H1 (cell line): Measurements from ENCODE around the gene MBNL3. TPM values are rescaled to one million over a fixed set of nuclear protein-coding genes. Genes with fewer than 3 reads are reported as not detected.

Source experiments
- CTCF ChIA-PET: fragments of 300-600 bp; sonication (Branson Sonifier 250); formaldehyde crosslinking; loops from one replicate; lab custom pipeline; 2021; ENCODE audit not compliant: partially characterized antibody; lab: Charles Lee
- POLR2A ChIA-PET: fragments of 300-600 bp; sonication (Branson Sonifier 250); formaldehyde crosslinking; loops from one replicate; lab custom pipeline; 2021; ENCODE audit warnings: inconsistent platforms; ENCODE audit not compliant: partially characterized antibody; lab: Charles Lee
- DNase-seq, 2 experiments: peaks; one replicate each; pipeline versions ENCODE4 v3.0.0 to v3.0.0-alpha.2; 2010 to 2022; ENCODE audit warnings: low spot score in 2 of 2, low read depth in 1 of 2, mixed read lengths in 1 of 2
- FAIRE-seq: peaks from 2 replicates; lab custom pipeline; 2011; peaks lifted over from hg19 to GRCh38; lab: Jason Lieb, UNC
- H2AFZ ChIP-seq: 2 replicates; pipeline ENCODE4 v1.8.1; 2012; ENCODE audit warnings: low read length, inconsistent platforms
- H2AK5ac ChIP-seq: 2 replicates; pipeline ENCODE4 v1.6.1; 2013; ENCODE audit warnings: low read depth, low read length
- H2BK120ac ChIP-seq: replicated peaks from 2 replicates; pipeline ENCODE3; 2013; ENCODE audit warnings: low read depth, low read length, inconsistent platforms
- H2BK12ac ChIP-seq: 2 replicates; pipeline ENCODE4 v1.6.1; 2013; ENCODE audit warnings: low read depth, low read length
- H2BK15ac ChIP-seq: 2 replicates; pipeline ENCODE4 v1.6.1; 2013; ENCODE audit warnings: low read length
- H2BK20ac ChIP-seq: 2 replicates; pipeline ENCODE4 v1.6.1; 2013; ENCODE audit warnings: low read length
- H2BK5ac ChIP-seq: 2 replicates; pipeline ENCODE4 v1.6.1; 2013; ENCODE audit warnings: low read depth, low read length
- H3K14ac ChIP-seq: 2 replicates; pipeline ENCODE4 v1.6.1; 2013; ENCODE audit warnings: inconsistent platforms; ENCODE audit not compliant: insufficient read length
- H3K18ac ChIP-seq: 2 replicates; pipeline ENCODE4 v1.6.1; 2013; ENCODE audit warnings: low read length; ENCODE audit errors: extremely low read depth
- H3K23ac ChIP-seq: 2 replicates; pipeline ENCODE4 v1.6.1; 2013; ENCODE audit warnings: inconsistent platforms; ENCODE audit not compliant: insufficient read length
- H3K23me2 ChIP-seq: 2 replicates; pipeline ENCODE4 v1.6.1; 2013; ENCODE audit warnings: low read depth, low read length
- H3K27ac ChIP-seq: 2 replicates; pipeline ENCODE4 v1.6.1; 2011; ENCODE audit warnings: low read depth, low read length, inconsistent platforms
- H3K27me3 ChIP-seq, 4 experiments: replicated peaks in 1 of 4; 1 replicate in 1 of 4; 2 replicates in 3 of 4; pipeline versions ENCODE4 v1.6.1 to v1.8.1; 2011 to 2013; ENCODE audit warnings: low read length in 3 of 4, mild to moderate bottlenecking in 3 of 4, inconsistent platforms in 2 of 4, mixed read lengths in 2 of 4, moderate library complexity in 1 of 4; ENCODE audit not compliant: control insufficient read depth in 3 of 4, insufficient read depth in 3 of 4; ENCODE audit errors: extremely low read depth in 1 of 4
- H3K36me3 ChIP-seq, 4 experiments: 2 replicates each; pipeline versions ENCODE4 v1.6.1 to v1.8.1; 2011 to 2013; ENCODE audit warnings: mild to moderate bottlenecking in 4 of 4, low read length in 3 of 4, moderate library complexity in 2 of 4, control low read depth in 1 of 4, inconsistent platforms in 1 of 4; ENCODE audit not compliant: insufficient read depth in 4 of 4, control insufficient read depth in 2 of 4
- H3K4ac ChIP-seq: replicated peaks from 2 replicates; pipeline ENCODE3; 2013; ENCODE audit warnings: low read length, low read depth, mixed read lengths, inconsistent platforms; ENCODE audit not compliant: insufficient read length
- H3K4me1 ChIP-seq, 4 experiments: replicated peaks in 1 of 4; 1 replicate in 1 of 4; 2 replicates in 3 of 4; pipeline versions ENCODE4 v1.6.1 to v1.8.1; 2011 to 2013; ENCODE audit warnings: low read length in 3 of 4, inconsistent platforms in 2 of 4, mixed read lengths in 1 of 4; ENCODE audit not compliant: insufficient read depth in 4 of 4, control insufficient read depth in 3 of 4
- H3K4me2 ChIP-seq, 2 experiments: 2 replicates each; pipeline versions ENCODE4 v1.6.1 to v1.8.1; 2011 to 2013; ENCODE audit warnings: low read depth in 2 of 2, low read length in 2 of 2, control low read depth in 1 of 2, inconsistent platforms in 1 of 2, mild to moderate bottlenecking in 1 of 2; ENCODE audit not compliant: insufficient read depth in 1 of 2
- H3K4me3 ChIP-seq, 4 experiments: fragments of 200-600, 300-600 bp in 1 of 4; sonication (generic), shearing (Covaris generic), sonication (Bioruptor Twin) in 1 of 4; 2 replicates each; pipeline versions ENCODE4 v1.5.1 to v1.8.1; 2011 to 2016; ENCODE audit warnings: low read length in 4 of 4, low read depth in 3 of 4, control low read depth in 2 of 4, inconsistent platforms in 2 of 4, mild to moderate bottlenecking in 2 of 4, mixed read lengths in 1 of 4, moderate library complexity in 1 of 4; ENCODE audit not compliant: insufficient read depth in 2 of 4; ENCODE audit errors: extremely low read depth in 1 of 4
- H3K56ac ChIP-seq: replicated peaks from 2 replicates; pipeline ENCODE3; 2013; ENCODE audit warnings: low read depth, mild to moderate bottlenecking, mixed read lengths, low read length, inconsistent platforms; ENCODE audit not compliant: insufficient read length
- H3K79me1 ChIP-seq: 2 replicates; pipeline ENCODE4 v1.6.1; 2013; ENCODE audit warnings: low read depth, low read length, control low read depth
- H3K79me2 ChIP-seq, 2 experiments: 2 replicates each; pipeline versions ENCODE4 v1.6.1 to v1.8.1; 2012 to 2013; ENCODE audit warnings: low read length in 2 of 2, mild to moderate bottlenecking in 2 of 2, inconsistent platforms in 1 of 2; ENCODE audit not compliant: insufficient read depth in 2 of 2, control insufficient read depth in 1 of 2
- H3K9ac ChIP-seq, 4 experiments: replicated peaks in 1 of 4; 1 replicate in 1 of 4; 2 replicates in 3 of 4; pipeline versions ENCODE4 v1.6.1 to v1.8.1; 2011 to 2013; ENCODE audit warnings: low read depth in 3 of 4, low read length in 3 of 4, control low read depth in 2 of 4, mild to moderate bottlenecking in 2 of 4, moderate library complexity in 2 of 4, inconsistent platforms in 1 of 4; ENCODE audit errors: extremely low read depth in 1 of 4
- H3K9me3 ChIP-seq, 2 experiments: 2 replicates each; pipeline versions ENCODE4 v1.6.1 to v1.8.1; 2012 to 2013; ENCODE audit warnings: mild to moderate bottlenecking in 2 of 2, moderate library complexity in 2 of 2, control low read depth in 1 of 2, inconsistent platforms in 1 of 2, low read depth in 1 of 2, low read length in 1 of 2, mixed read lengths in 1 of 2; ENCODE audit not compliant: insufficient read depth in 2 of 2
- H4K20me1 ChIP-seq, 2 experiments: replicated peaks in 1 of 2; 2 replicates each; pipeline versions ENCODE3 to v1.8.1; 2011 to 2013; ENCODE audit warnings: inconsistent platforms in 2 of 2, low read length in 2 of 2, mild to moderate bottlenecking in 1 of 2; ENCODE audit not compliant: insufficient read depth in 2 of 2, control insufficient read depth in 1 of 2
- H4K5ac ChIP-seq: 2 replicates; pipeline ENCODE4 v1.6.1; 2013; ENCODE audit warnings: low read length, low read depth, mixed read lengths, inconsistent platforms; ENCODE audit not compliant: insufficient read length
- H4K8ac ChIP-seq: 2 replicates; pipeline ENCODE4 v1.8.0; 2013; ENCODE audit warnings: mild to moderate bottlenecking, moderate library complexity, low read length, inconsistent platforms; ENCODE audit not compliant: insufficient read depth; ENCODE audit errors: extremely low read depth
- H4K91ac ChIP-seq: replicated peaks from 2 replicates; pipeline ENCODE3; 2013; ENCODE audit warnings: low read length, mixed read lengths, inconsistent platforms; ENCODE audit not compliant: insufficient read length
- JUND ChIP-seq: IDR thresholded peaks from 2 replicates; pipeline ENCODE4 v1.6.1; 2011; ENCODE audit warnings: mild to moderate bottlenecking, improper control_type of control experiment, low read length
- TEAD4 ChIP-seq: IDR thresholded peaks from 2 replicates; pipeline ENCODE4 v1.6.1; 2012; ENCODE audit warnings: low read depth, low read length, inconsistent platforms, mixed read lengths
- WGBS, 2 experiments: shearing (Covaris generic) in 1 of 2; methylation state at CpG; one replicate each; pipeline versions ENCODE4 v1.1.6 to v1.1.7; 2013 to 2015; ENCODE audit warnings: low lambda C conversion rate in 2 of 2, mixed read lengths in 2 of 2, inconsistent platforms in 1 of 2, low coverage in 1 of 2, missing lambda C conversion rate in 1 of 2; ENCODE audit not compliant: insufficient replicate concordance in 2 of 2, insufficient coverage in 1 of 2, insufficient read length in 1 of 2; ENCODE audit errors: extremely low coverage in 1 of 2, missing lambda C conversion rate in 1 of 2; 5-methylcytosine and 5-hydroxymethylcytosine counted together
- polyA plus RNA-seq, 7 experiments: library from polyadenylated mRNA; depleted of rRNA in 3 of 7; stranded (reverse) in 5 of 7; unstranded in 2 of 7; fragments of >200 nt in 5 of 7; fragments of 200-250 nt in 2 of 7; gene quantifications; 1 replicate in 5 of 7; 2 replicates in 1 of 7; 4 replicates in 1 of 7; pipeline versions ENCODE4 v1.2.1 to v1.2.3, GENCODE V29; 2011 to 2013; ENCODE audit warnings: missing spikeins in 2 of 7, mixed read lengths in 2 of 7
- total RNA-seq: library from RNA; stranded (reverse); fragmentation: NEBNext Ultra II Directional; extraction: Animal tissue kit (Norgen Biotek cat#: 25700); gene quantifications from 2 replicates; pipeline ENCODE4 v1.2.1, GENCODE V29; 2021

Gene MBNL3
- total and polyA plus RNA-seq, 2 of the 8 experiments (the other 6 are each of a cell fraction or from before 2014, with no cell fraction given), result 3.5 to 4.3 TPM

DNA sequence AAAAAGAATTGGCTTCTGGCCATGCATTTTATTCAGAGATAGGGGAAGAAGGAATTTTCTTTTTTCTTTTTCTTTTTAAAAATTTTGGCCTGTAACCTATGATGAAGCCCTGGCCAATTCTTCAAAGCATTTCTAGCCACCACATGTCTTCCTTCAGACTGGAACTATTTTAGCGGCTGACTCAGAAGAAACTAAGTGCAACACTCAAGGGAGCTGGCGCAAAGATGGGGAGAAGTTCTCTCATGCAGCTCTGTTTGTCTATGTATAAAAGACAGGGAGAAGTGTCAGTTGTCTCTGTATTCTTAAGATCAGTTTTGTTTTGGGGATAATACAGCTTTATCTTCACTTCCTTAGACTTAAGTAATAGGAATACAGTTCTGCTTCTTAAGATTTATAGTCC is 46.1 kb downstream of the MBNL3 start:
- FAIRE-seq (no peak), DNase-seq (no peak)
- Histone ChIP-seq H3K9me3 (no peaks in the 10 kb centered on the region), H4K5ac (no peak overlapping the region), H3K4me2 (no peak overlapping the region), H4K8ac (no peak overlapping the region), H3K4me3 (no peak overlapping the region), H3K23me2 (no peaks in the 10 kb centered on the region), H2BK12ac (no peak overlapping the region), H2AFZ (no peak overlapping the region), H3K79me1 (no peaks in the 10 kb centered on the region), H4K91ac (no peak overlapping the region), H3K27me3 (no peaks in the 10 kb centered on the region), H3K56ac (no peak overlapping the region), H3K23ac (no peak overlapping the region), H3K27ac (no peak overlapping the region), H3K9ac (no peak overlapping the region), H3K4ac (no peak overlapping the region), H3K4me1 (no peaks in the 10 kb centered on the region), H3K79me2 (no peaks in the 10 kb centered on the region), H2BK120ac (no peak overlapping the region)
- ChIA-PET CTCF (no interaction called here), POLR2A (no interaction called here)
- 87% methylated on average over 2 of the region's 2 CpGs; no CpG with 5 or more reads in 1 of the 2 experiments for WGBS, 2 experiments
- no peak for TF ChIP-seq TEAD4
- no peak for TF ChIP-seq JUND
- TF ChIP-seq, all 59 proteins: peak for 0
- Histone ChIP-seq H2AK5ac (no peak overlapping the region), H3K36me3 (no peaks in the 10 kb centered on the region), H2BK20ac (no peak overlapping the region), H3K14ac (no peak overlapping the region), H4K20me1 (no peaks in the 10 kb centered on the region), H3K18ac (no peak overlapping the region), H2BK15ac (no peak overlapping the region), H2BK5ac (no peak overlapping the region)
